H1 (cell line): ENCODE data around the gene KRTAP12-2. TPM values are rescaled to one million over a fixed set of nuclear protein-coding genes. Genes with fewer than 3 reads are reported as not detected.
A peak's percentile ranks its signal among the peaks of the same experiment; 100 is the strongest.

Experiments used
- CTCF ChIA-PET: fragments of 300-600 bp; sonication (Branson Sonifier 250); formaldehyde crosslinking; loops from one replicate; lab custom pipeline; 2021; ENCODE audit not compliant: partially characterized antibody; lab: Charles Lee
- POLR2A ChIA-PET: fragments of 300-600 bp; sonication (Branson Sonifier 250); formaldehyde crosslinking; loops from one replicate; lab custom pipeline; 2021; ENCODE audit warnings: inconsistent platforms; ENCODE audit not compliant: partially characterized antibody; lab: Charles Lee
- DNase-seq, 2 experiments: peaks; one replicate each; pipeline versions ENCODE4 v3.0.0 to v3.0.0-alpha.2; 2010 to 2022; ENCODE audit warnings: low spot score in 2 of 2, low read depth in 1 of 2, mixed read lengths in 1 of 2
- FAIRE-seq: peaks from 2 replicates; lab custom pipeline; 2011; peaks lifted over from hg19 to GRCh38; lab: Jason Lieb, UNC
- H2AFZ ChIP-seq: 2 replicates; pipeline ENCODE4 v1.8.1; 2012; ENCODE audit warnings: low read length, inconsistent platforms
- H2AK5ac ChIP-seq: 2 replicates; pipeline ENCODE4 v1.6.1; 2013; ENCODE audit warnings: low read depth, low read length
- H2BK120ac ChIP-seq: replicated peaks from 2 replicates; pipeline ENCODE3; 2013; ENCODE audit warnings: low read depth, low read length, inconsistent platforms
- H2BK12ac ChIP-seq: 2 replicates; pipeline ENCODE4 v1.6.1; 2013; ENCODE audit warnings: low read depth, low read length
- H2BK15ac ChIP-seq: 2 replicates; pipeline ENCODE4 v1.6.1; 2013; ENCODE audit warnings: low read length
- H2BK20ac ChIP-seq: 2 replicates; pipeline ENCODE4 v1.6.1; 2013; ENCODE audit warnings: low read length
- H2BK5ac ChIP-seq: 2 replicates; pipeline ENCODE4 v1.6.1; 2013; ENCODE audit warnings: low read depth, low read length
- H3K14ac ChIP-seq: 2 replicates; pipeline ENCODE4 v1.6.1; 2013; ENCODE audit warnings: inconsistent platforms; ENCODE audit not compliant: insufficient read length
- H3K18ac ChIP-seq: 2 replicates; pipeline ENCODE4 v1.6.1; 2013; ENCODE audit warnings: low read length; ENCODE audit errors: extremely low read depth
- H3K23ac ChIP-seq: 2 replicates; pipeline ENCODE4 v1.6.1; 2013; ENCODE audit warnings: inconsistent platforms; ENCODE audit not compliant: insufficient read length
- H3K23me2 ChIP-seq: 2 replicates; pipeline ENCODE4 v1.6.1; 2013; ENCODE audit warnings: low read depth, low read length
- H3K27ac ChIP-seq: 2 replicates; pipeline ENCODE4 v1.6.1; 2011; ENCODE audit warnings: low read depth, low read length, inconsistent platforms
- H3K27me3 ChIP-seq, 4 experiments: replicated peaks in 1 of 4; 1 replicate in 1 of 4; 2 replicates in 3 of 4; pipeline versions ENCODE4 v1.6.1 to v1.8.1; 2011 to 2013; ENCODE audit warnings: low read length in 3 of 4, mild to moderate bottlenecking in 3 of 4, inconsistent platforms in 2 of 4, mixed read lengths in 2 of 4, moderate library complexity in 1 of 4; ENCODE audit not compliant: control insufficient read depth in 3 of 4, insufficient read depth in 3 of 4; ENCODE audit errors: extremely low read depth in 1 of 4
- H3K36me3 ChIP-seq, 4 experiments: 2 replicates each; pipeline versions ENCODE4 v1.6.1 to v1.8.1; 2011 to 2013; ENCODE audit warnings: mild to moderate bottlenecking in 4 of 4, low read length in 3 of 4, moderate library complexity in 2 of 4, control low read depth in 1 of 4, inconsistent platforms in 1 of 4; ENCODE audit not compliant: insufficient read depth in 4 of 4, control insufficient read depth in 2 of 4
- H3K4ac ChIP-seq: replicated peaks from 2 replicates; pipeline ENCODE3; 2013; ENCODE audit warnings: low read length, low read depth, mixed read lengths, inconsistent platforms; ENCODE audit not compliant: insufficient read length
- H3K4me1 ChIP-seq, 4 experiments: replicated peaks in 1 of 4; 1 replicate in 1 of 4; 2 replicates in 3 of 4; pipeline versions ENCODE4 v1.6.1 to v1.8.1; 2011 to 2013; ENCODE audit warnings: low read length in 3 of 4, inconsistent platforms in 2 of 4, mixed read lengths in 1 of 4; ENCODE audit not compliant: insufficient read depth in 4 of 4, control insufficient read depth in 3 of 4
- H3K4me2 ChIP-seq, 2 experiments: 2 replicates each; pipeline versions ENCODE4 v1.6.1 to v1.8.1; 2011 to 2013; ENCODE audit warnings: low read depth in 2 of 2, low read length in 2 of 2, control low read depth in 1 of 2, inconsistent platforms in 1 of 2, mild to moderate bottlenecking in 1 of 2; ENCODE audit not compliant: insufficient read depth in 1 of 2
- H3K4me3 ChIP-seq, 4 experiments: fragments of 200-600, 300-600 bp in 1 of 4; sonication (generic), shearing (Covaris generic), sonication (Bioruptor Twin) in 1 of 4; 2 replicates each; pipeline versions ENCODE4 v1.5.1 to v1.8.1; 2011 to 2016; ENCODE audit warnings: low read length in 4 of 4, low read depth in 3 of 4, control low read depth in 2 of 4, inconsistent platforms in 2 of 4, mild to moderate bottlenecking in 2 of 4, mixed read lengths in 1 of 4, moderate library complexity in 1 of 4; ENCODE audit not compliant: insufficient read depth in 2 of 4; ENCODE audit errors: extremely low read depth in 1 of 4
- H3K56ac ChIP-seq: replicated peaks from 2 replicates; pipeline ENCODE3; 2013; ENCODE audit warnings: low read depth, mild to moderate bottlenecking, mixed read lengths, low read length, inconsistent platforms; ENCODE audit not compliant: insufficient read length
- H3K79me1 ChIP-seq: 2 replicates; pipeline ENCODE4 v1.6.1; 2013; ENCODE audit warnings: low read depth, low read length, control low read depth
- H3K79me2 ChIP-seq, 2 experiments: 2 replicates each; pipeline versions ENCODE4 v1.6.1 to v1.8.1; 2012 to 2013; ENCODE audit warnings: low read length in 2 of 2, mild to moderate bottlenecking in 2 of 2, inconsistent platforms in 1 of 2; ENCODE audit not compliant: insufficient read depth in 2 of 2, control insufficient read depth in 1 of 2
- H3K9ac ChIP-seq, 4 experiments: replicated peaks in 1 of 4; 1 replicate in 1 of 4; 2 replicates in 3 of 4; pipeline versions ENCODE4 v1.6.1 to v1.8.1; 2011 to 2013; ENCODE audit warnings: low read depth in 3 of 4, low read length in 3 of 4, control low read depth in 2 of 4, mild to moderate bottlenecking in 2 of 4, moderate library complexity in 2 of 4, inconsistent platforms in 1 of 4; ENCODE audit errors: extremely low read depth in 1 of 4
- H3K9me3 ChIP-seq, 2 experiments: 2 replicates each; pipeline versions ENCODE4 v1.6.1 to v1.8.1; 2012 to 2013; ENCODE audit warnings: mild to moderate bottlenecking in 2 of 2, moderate library complexity in 2 of 2, control low read depth in 1 of 2, inconsistent platforms in 1 of 2, low read depth in 1 of 2, low read length in 1 of 2, mixed read lengths in 1 of 2; ENCODE audit not compliant: insufficient read depth in 2 of 2
- H4K20me1 ChIP-seq, 2 experiments: replicated peaks in 1 of 2; 2 replicates each; pipeline versions ENCODE3 to v1.8.1; 2011 to 2013; ENCODE audit warnings: inconsistent platforms in 2 of 2, low read length in 2 of 2, mild to moderate bottlenecking in 1 of 2; ENCODE audit not compliant: insufficient read depth in 2 of 2, control insufficient read depth in 1 of 2
- H4K5ac ChIP-seq: 2 replicates; pipeline ENCODE4 v1.6.1; 2013; ENCODE audit warnings: low read length, low read depth, mixed read lengths, inconsistent platforms; ENCODE audit not compliant: insufficient read length
- H4K8ac ChIP-seq: 2 replicates; pipeline ENCODE4 v1.8.0; 2013; ENCODE audit warnings: mild to moderate bottlenecking, moderate library complexity, low read length, inconsistent platforms; ENCODE audit not compliant: insufficient read depth; ENCODE audit errors: extremely low read depth
- H4K91ac ChIP-seq: replicated peaks from 2 replicates; pipeline ENCODE3; 2013; ENCODE audit warnings: low read length, mixed read lengths, inconsistent platforms; ENCODE audit not compliant: insufficient read length
- ATF3 ChIP-seq: IDR thresholded peaks from 2 replicates; pipeline ENCODE4 v1.6.1; 2011; ENCODE audit warnings: low read depth, mild to moderate bottlenecking, low read length; ENCODE audit not compliant: insufficient read depth
- BACH1 ChIP-seq: IDR thresholded peaks from 2 replicates; pipeline ENCODE4 v1.6.1; 2012; ENCODE audit warnings: low read length, improper control_type of control experiment
- CTCF ChIP-seq, 3 experiments: IDR thresholded peaks; 1 replicate in 2 of 3; 2 replicates in 1 of 3; pipeline versions ENCODE4 v1.5.1 to v1.6.1; 2011; ENCODE audit warnings: low read length in 3 of 3, mild to moderate bottlenecking in 3 of 3, inconsistent platforms in 2 of 3, low read depth in 1 of 3, moderate library complexity in 1 of 3; ENCODE audit not compliant: insufficient read depth in 1 of 3; ENCODE audit errors: control extremely low read depth in 1 of 3
- MAFK ChIP-seq: IDR thresholded peaks from 2 replicates; pipeline ENCODE4 v1.6.1; 2012; ENCODE audit warnings: low read depth, mild to moderate bottlenecking, improper control_type of control experiment, low read length
- PHF8 ChIP-seq: fragments of 200-600 bp; sonication (generic); conservative IDR thresholded peaks from 2 replicates; pipeline ENCODE4 v1.7.1; 2012; ENCODE audit warnings: low read depth, mild to moderate bottlenecking, inconsistent platforms, low read length, moderate library complexity
- SIX5 ChIP-seq: IDR thresholded peaks from 2 replicates; pipeline ENCODE4 v1.6.1; 2011; ENCODE audit warnings: mild to moderate bottlenecking, low read depth, low read length
- SP1 ChIP-seq: IDR thresholded peaks from 2 replicates; pipeline ENCODE4 v1.6.1; 2011; ENCODE audit warnings: low read depth, low read length
- TBP ChIP-seq: IDR thresholded peaks from 2 replicates; pipeline ENCODE4 v1.6.1; 2011; ENCODE audit warnings: low read depth, low read length, improper control_type of control experiment
- ZNF274 ChIP-seq: IDR thresholded peaks from 2 replicates; pipeline ENCODE4 v1.7.0; 2012; ENCODE audit warnings: low read length, borderline replicate concordance; ENCODE audit errors: extremely low read depth
- whole genome bisulfite sequencing, 2 experiments: shearing (Covaris generic) in 1 of 2; methylation state at CpG; one replicate each; pipeline versions ENCODE4 v1.1.6 to v1.1.7; 2013 to 2015; ENCODE audit warnings: low lambda C conversion rate in 2 of 2, mixed read lengths in 2 of 2, inconsistent platforms in 1 of 2, low coverage in 1 of 2, missing lambda C conversion rate in 1 of 2; ENCODE audit not compliant: insufficient replicate concordance in 2 of 2, insufficient coverage in 1 of 2, insufficient read length in 1 of 2; ENCODE audit errors: extremely low coverage in 1 of 2, missing lambda C conversion rate in 1 of 2; 5-methylcytosine and 5-hydroxymethylcytosine counted together
- polyA plus RNA-seq, 7 experiments: library from polyadenylated mRNA; depleted of rRNA in 3 of 7; stranded (reverse) in 5 of 7; unstranded in 2 of 7; fragments of >200 nt in 5 of 7; fragments of 200-250 nt in 2 of 7; gene quantifications; 1 replicate in 5 of 7; 2 replicates in 1 of 7; 4 replicates in 1 of 7; pipeline versions ENCODE4 v1.2.1 to v1.2.3, GENCODE V29; 2011 to 2013; ENCODE audit warnings: missing spikeins in 2 of 7, mixed read lengths in 2 of 7
- total RNA-seq: library from RNA; stranded (reverse); fragmentation: NEBNext Ultra II Directional; extraction: Animal tissue kit (Norgen Biotek cat#: 25700); gene quantifications from 2 replicates; pipeline ENCODE4 v1.2.1, GENCODE V29; 2021

KRTAP12-2 gene
- total and polyA plus RNA-seq, 2 of the 8 experiments (the other 6 are each of a cell fraction or from before 2014, with no cell fraction given): 0.50 TPM; not detected in 1

- Histone ChIP-seq H2AFZ (no peak overlapping the region), H3K9me3 (no peaks in the 10 kb centered on the region), H3K27me3 (peaks cover 24 to 73% (median 67%) of the 10 kb centered on the region in 4 experiments), H3K79me1 (peaks cover 3% of the 10 kb centered on the region; the same call in 1 of the 2 replicates), H3K27ac (no peak overlapping the region), H3K4me2 (peak overlapping the region; percentile 91 to 93), H3K9ac (no peak overlapping the region; a peak in 1 of 7 replicates), H2BK15ac (peak overlapping the region; percentile 98; the same call in 1 of the 2 replicates), H2BK5ac (peak overlapping the region; percentile 89; the same call in 1 of the 2 replicates), H3K23me2 (peaks cover 49% of the 10 kb centered on the region), H4K5ac (peak overlapping the region; percentile 50), H3K14ac (no peak overlapping the region), H3K4me3 (peak overlapping the region; percentile 9 to 58 (median 40); a peak in 7 of 8 replicates), H4K20me1 (peaks cover 0 to 2% of the 10 kb centered on the region in 2 experiments), H4K8ac (peak overlapping the region; percentile 79), H3K23ac (no peak overlapping the region), H3K4me1 (peaks cover 0 to 64% (median 50%) of the 10 kb centered on the region in 4 experiments; a peak in 6 of 7 replicates), H2BK120ac (peak overlapping the region; percentile 98), H4K91ac (peak overlapping the region; percentile 99), H2BK12ac (peak overlapping the region; percentile 92), H3K36me3 (no peaks in the 10 kb centered on the region), H3K4ac (peak overlapping the region; percentile 89), H3K56ac (peak overlapping the region; percentile 65), H2AK5ac (peak overlapping the region; percentile 82; the same call in 1 of the 2 replicates), H3K18ac (peak overlapping the region; percentile 95), H2BK20ac (peak overlapping the region; percentile 99; the same call in 1 of the 2 replicates), H3K79me2 (no peaks in the 10 kb centered on the region)
- DNase-seq (no peak), FAIRE-seq (no peak)
- POLR2A ChIA-PET: interaction anchor here (0.9 to 1.2 kb wide), 2 partner anchors 10 to 92 kb away, joined by 3 to 4 read pairs; no protein-coding TSS in a partner anchor
- CTCF ChIA-PET: interaction anchor here (0.6 to 2.0 kb wide), 12 partner anchors 10 to 198 kb away, joined by 3 to 8 read pairs (median 4); partner anchors contain the start of gene KRTAP10-12
- 4% methylated on average over 21 of the region's 25 CpGs; no CpG with 5 or more reads in 1 of the 2 experiments for WGBS, 2 experiments
- TF ChIP-seq SIX5 (no peak), TBP (no peak), SP1 (no peak), BACH1 (no peak), ZNF274 (no peak), ATF3 (no peak), CTCF (IDR thresholded peaks at IDR 0.05; ENCODE audit: control extremely low read depth in 1 of 3, insufficient read depth in 1 of 3, low read depth in 1 of 3, low read length in 3 of 3) (no peak), MAFK (no peak), PHF8 (no peak)
These were observed 42.2 kb upstream of the KRTAP12-2 start for GRCh38 chr21:44708866-44709425.
